Right ventricle myocardium superior (tissue), 1 donor: ENCODE data around the gene STRN4. TPM values are rescaled to one million over a fixed set of nuclear protein-coding genes. Genes with fewer than 3 reads are reported as not detected.
"Not testable (repeated sequence)": the region's sequence is repeated elsewhere in the genome, so short reads cannot be mapped to it uniquely, and the experiment has no call there.

Source experiments
- ATAC-seq: fragments of 200-7000 bp; cut with Tn5 transposase; one replicate; pipeline ENCODE4 v1.9.1; 2020; ENCODE audit warnings: mild to moderate bottlenecking; ENCODE audit not compliant: poor library complexity
- DNase-seq: peaks from one replicate; pipeline ENCODE4 v3.0.0-alpha.2; 2020
- intact Hi-C: fragments of 100-400 bp; cut with DNase I; formaldehyde crosslinking; loops from one replicate; pipeline ENCODE4 v1.11.2; 2022
- long read RNA-seq: library from polyadenylated mRNA; unstranded; transcript quantifications from one replicate; pipeline ENCODE4 v2.0.0, GENCODE V29; 2021
- total RNA-seq: library from RNA; stranded (reverse); fragmentation: NEBNext Ultra II Directional; extraction: Animal tissue kit (Norgen Biotek cat#: 25700); gene quantifications from one replicate; pipeline ENCODE4 v1.2.1, GENCODE V29; 2021
- donor health status: DM: no; HTN: yes; CAD: no; lungs with severe emphysema.

Gene STRN4
- total RNA-seq = 38.4 TPM
- long read RNA-seq, transcript STRN4-201 (18 exons, 3,210 nt) = minor isoform, 35 of 252 reads
- long read RNA-seq, transcript STRN4-202 (18 exons, 3,628 nt) = major isoform, 130 of 252 reads
- long read RNA-seq, partial matches to known transcripts = 53 of 252 reads
- long read RNA-seq, other reads (novel, unspliced or antisense) = 32 of 252 reads

GRCh38 chr19:46746281-46747057, at the start of gene STRN4:
Gene STRN4 (minus strand): TSS chr19:46746450. CDS start chr19:46746430, 20 bp downstream.
- peak; percentile 71 for DNase-seq
- peak; percentile 76 for ATAC-seq
- intact Hi-C loops = no loop called here

- intact Hi-C loops = no loop called here
- no peak for DNase-seq
- no peak for ATAC-seq
Observed at GRCh38 chr19:46791944-46792343, 45.7 kb upstream of the STRN4 start.

- ATAC-seq (no peak), DNase-seq (no peak)
- intact Hi-C loops = no loop called here
Observed at GRCh38 chr19:46789371-46789770, 43.1 kb upstream of the STRN4 start.

GRCh38 chr19:46788968-46789338, 42.7 kb upstream of the STRN4 start:
- no peak for DNase-seq
- intact Hi-C loops = no loop called here
- no peak for ATAC-seq

GRCh38 chr19:46788262-46788967, 42.2 kb upstream of the STRN4 start, which contains the start of gene SLC1A5:
Gene SLC1A5 (minus strand): TSS chr19:46788594. CDS start chr19:46787965, 629 bp downstream.
- peak; percentile 98 for DNase-seq
- intact Hi-C loops = no loop called here
- peak; percentile 88 for ATAC-seq

- ATAC-seq (peak; percentile 55), DNase-seq (peak; percentile 82)
- intact Hi-C loops = no loop called here
Observed at GRCh38 chr19:46787331-46788261, 41.3 kb upstream of the STRN4 start.

GRCh38 chr19:46787040-46787330, 40.7 kb upstream of the STRN4 start:
- intact Hi-C loops = no loop called here
- no peak for ATAC-seq

GRCh38 chr19:46786236-46787039, 40.2 kb upstream of the STRN4 start:
- DNase-seq = peak; percentile 82
- peak; percentile 43 for ATAC-seq
- intact Hi-C loops = no loop called here

More at GRCh38 chr19:46787040-46787330, 40.7 kb upstream of the STRN4 start:
- DNase-seq = no peak

- DNase-seq = no peak
- intact Hi-C loops = no loop called here
- ATAC-seq = no peak
Observed at GRCh38 chr19:46785980-46786235, 39.7 kb upstream of the STRN4 start.

- no peak for DNase-seq
- intact Hi-C loops = no loop called here
- no peak for ATAC-seq
Observed at GRCh38 chr19:46785054-46785979, 39.1 kb upstream of the STRN4 start.

GRCh38 chr19:46784262-46785053, 38.2 kb upstream of the STRN4 start:
- intact Hi-C loops = no loop called here
- peak; percentile 28 for ATAC-seq
- DNase-seq = peak; percentile 81

GRCh38 chr19:46783670-46784069, 37.4 kb upstream of the STRN4 start:
- DNase-seq (no peak), ATAC-seq (no peak)
- intact Hi-C loops = no loop called here

- ATAC-seq = no peak
- intact Hi-C loops = no loop called here
- no peak for DNase-seq
Observed at GRCh38 chr19:46782355-46783019, 36.2 kb upstream of the STRN4 start.

GRCh38 chr19:46777956-46778645, 31.9 kb upstream of the STRN4 start:
- intact Hi-C loops = loop anchor here (5.0 kb wide), 1 partner anchor 59 kb away; no protein-coding TSS in a partner anchor
- DNase-seq = not testable (repeated sequence)
- peak; percentile 16 for ATAC-seq
